ENCODE results near the gene KLRC2. TPM values are rescaled to one million over a fixed set of nuclear protein-coding genes. Genes with fewer than 3 reads are reported as not detected.
A peak's percentile ranks its signal among the peaks of the same experiment; 100 is the strongest.

Gene KLRC2
- total and polyA plus RNA-seq, 2 of the 4 experiments (the other 2 are of a cell fraction): not detected

DNA sequence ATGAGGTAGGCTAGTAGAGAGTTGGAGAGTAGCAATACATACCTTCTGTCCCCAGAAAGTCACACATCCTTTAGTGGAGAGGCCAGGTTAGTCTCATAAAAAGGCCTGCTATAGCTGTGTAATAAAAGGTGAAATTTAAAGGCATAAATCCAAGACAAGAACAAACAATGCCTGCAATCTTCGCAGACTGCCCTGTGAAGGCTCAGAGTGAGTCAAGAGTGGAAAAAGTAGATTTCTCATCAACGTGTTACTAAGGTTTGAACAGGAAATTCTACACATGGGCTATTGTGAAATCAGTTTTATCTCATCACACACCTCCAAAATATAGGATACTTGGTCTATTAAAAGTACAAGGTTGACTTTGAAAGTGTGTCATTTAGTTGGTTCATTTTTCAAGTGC, 17.3 kb upstream of the KLRC2 start, which contains the start of gene KLRC1:
Gene KLRC1 (minus strand): TSS at position 222 of the 400 bp plus-strand sequence. CDS start 2,221 bp downstream, outside the sequence.
- no peak within 1 kb of the TSS for H3K4me3 ChIP-seq (ENCODE audit: insufficient read depth, low read depth, low read length)
- no peak within 1 kb of the TSS for H2BK15ac ChIP-seq (ENCODE audit: low read depth, low read length)
- no peak within 1 kb of the TSS for H3K4ac ChIP-seq (ENCODE audit: low read depth, low read length)
- no peaks in the 10 kb centered on the region for H4K20me1 ChIP-seq (ENCODE audit: insufficient read depth, low read length)
- no TSS peak for BruUV-seq (replicated peaks)
- no peak within 1 kb of the TSS for H4K8ac ChIP-seq (ENCODE audit: low read depth in 2 of 2, low read length in 2 of 2)
- in situ Hi-C loops (cut with MboI; ENCODE audit: low sequenced_read_pairs): no loop called here
- H3K4me2 ChIP-seq (ENCODE audit: low read depth, low read length): no peak within 1 kb of the TSS
- no peak within 1 kb of the TSS for H3K27ac ChIP-seq (ENCODE audit: insufficient read depth, low read length)
- no peak within 1 kb of the TSS for H2BK20ac ChIP-seq (ENCODE audit: low read depth, low read length)
- no peak within 1 kb of the TSS for H2BK5ac ChIP-seq (ENCODE audit: low read depth, low read length, poor library complexity, severe bottlenecking)
- no CpG with 5 or more reads among the region's 2 CpGs for WGBS, 2 experiments (ENCODE audit: extremely low coverage in 2 of 2, insufficient read length in 1 of 2)
- no peaks in the 10 kb centered on the region for H3K79me1 ChIP-seq (ENCODE audit: low read depth in 1 of 2, low read length in 2 of 2)
- H3K14ac ChIP-seq (replicated peaks; ENCODE audit: low read depth, low read length): no peak within 1 kb of the TSS
- CTCF ChIA-PET: no interaction called here
- intact Hi-C loops (cut with micrococcal nuclease): loop anchor here (10.0 kb wide), 1 partner anchor 48 kb away; the partner anchor contains the start of gene KLRC4
- DNase-seq (no peak), ATAC-seq (ENCODE audit: low read depth) (no peak)
- H4K5ac ChIP-seq (ENCODE audit: low read depth, low read length): no peak within 1 kb of the TSS
- no peak within 1 kb of the TSS for H3K18ac ChIP-seq (ENCODE audit: low read depth, low read length)
- POLR2A ChIA-PET (ENCODE audit: unreplicated experiment): interaction anchor here (0.6 kb wide), 1 partner anchor 1087 kb away, joined by 4 read pairs; no protein-coding TSS in a partner anchor
- no peak within 1 kb of the TSS for H3K23ac ChIP-seq (ENCODE audit: low read depth, low read length)
- no peaks in the 10 kb centered on the region for H3K36me3 ChIP-seq (ENCODE audit: control insufficient read depth, insufficient read depth, low read length)
- TF ChIP-seq CEBPB (IDR thresholded peaks at IDR 0.05; ENCODE audit: low read depth, low read length) (0 out of 2 replicates have a peak, but pooled peaks have one; percentile 26), MXI1 (IDR thresholded peaks at IDR 0.05; ENCODE audit: borderline replicate concordance, low read depth, low read length) (no peak)
- TF ChIP-seq, protein P1, sequence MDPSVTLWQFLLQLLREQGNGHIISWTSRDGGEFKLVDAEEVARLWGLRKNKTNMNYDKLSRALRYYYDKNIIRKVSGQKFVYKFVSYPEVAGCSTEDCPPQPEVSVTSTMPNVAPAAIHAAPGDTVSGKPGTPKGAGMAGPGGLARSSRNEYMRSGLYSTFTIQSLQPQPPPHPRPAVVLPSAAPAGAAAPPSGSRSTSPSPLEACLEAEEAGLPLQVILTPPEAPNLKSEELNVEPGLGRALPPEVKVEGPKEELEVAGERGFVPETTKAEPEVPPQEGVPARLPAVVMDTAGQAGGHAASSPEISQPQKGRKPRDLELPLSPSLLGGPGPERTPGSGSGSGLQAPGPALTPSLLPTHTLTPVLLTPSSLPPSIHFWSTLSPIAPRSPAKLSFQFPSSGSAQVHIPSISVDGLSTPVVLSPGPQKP (IDR thresholded peaks at IDR 0.05; ENCODE audit: borderline replicate concordance, low read depth, low read length): no peak
- peaks cover 2% of the 10 kb centered on the region; the same call in 1 of the 2 replicates for H3K27me3 ChIP-seq (ENCODE audit: control insufficient read depth, insufficient read depth, low read length)
- H3K9ac ChIP-seq (ENCODE audit: low read depth, low read length): no peak within 1 kb of the TSS
- H2BK120ac ChIP-seq (ENCODE audit: low read depth, low read length): no peak within 1 kb of the TSS
- H2AK9ac ChIP-seq (replicated peaks; ENCODE audit: low read depth, low read length, poor library complexity): no peak within 1 kb of the TSS
- H2AK5ac ChIP-seq (ENCODE audit: low read depth, low read length): no peak within 1 kb of the TSS
- H3K9me1 ChIP-seq (ENCODE audit: insufficient read depth, low read length): no peaks in the 10 kb centered on the region
- H3K56ac ChIP-seq (ENCODE audit: extremely low read depth, insufficient read depth, low read length): no peak within 1 kb of the TSS
- H4K91ac ChIP-seq (ENCODE audit: insufficient read depth, low read depth, low read length): no peak within 1 kb of the TSS
- dilution Hi-C loops (cut with HindIII; ENCODE audit: low sequenced_read_pairs, unreplicated experiment): no loop called here
- no peak within 1 kb of the TSS for H2AFZ ChIP-seq (replicated peaks; ENCODE audit: low read length, poor library complexity)
- H3K9me3 ChIP-seq (ENCODE audit: control insufficient read depth, insufficient read depth, low read length): peaks cover 6% of the 10 kb centered on the region
- no peaks in the 10 kb centered on the region for H3K4me1 ChIP-seq (ENCODE audit: control insufficient read depth, insufficient read depth, low read length)

Data from IMR-90 (cell line).